ENCODE measurements around the gene PCDHA8.

Gene PCDHA8

GRCh38 chr5:140883927-140884697, 43.1 kb downstream of the PCDHA8 start:
- Histone ChIP-seq H3K9me3 (ENCODE audit: control insufficient read depth, insufficient read depth, low read length) (no peaks in the 10 kb centered on the region), H3K4me1 (ENCODE audit: control insufficient read depth, insufficient read depth, low read length) (no peaks in the 10 kb centered on the region), H3K27me3 (ENCODE audit: control insufficient read depth, insufficient read depth, low read length) (no peaks in the 10 kb centered on the region), H3K36me3 (ENCODE audit: control insufficient read depth, insufficient read depth, low read length) (no peaks in the 10 kb centered on the region), H3K4me3 (ENCODE audit: low read depth, low read length) (no peak overlapping the region), H3K9ac (ENCODE audit: low read depth, low read length) (no peak overlapping the region)

Measured in iPS-15b (cell line).